Stimulated activated CD8-positive, alpha-beta memory T cell treated with anti-CD3 and anti-CD28 coated beads, Interleukin-12 subunit alpha, Interleukin-12 subunit beta, amount 100 ng/mL, for 4 hours (primary cell): Measurements from ENCODE around the gene CFAP46.
"Not testable (repeated sequence)": the region's sequence is repeated elsewhere in the genome, so short reads cannot be mapped to it uniquely, and the experiment has no call there.

Experiments
- DNase-seq: peaks from one replicate; pipeline ENCODE4 v3.0.0-alpha.2; 2020; ENCODE audit warnings: low read depth

CFAP46 gene

GRCh38 chr10:132806110-132806509 lies 136.3 kb downstream of the CFAP46 start:
- no peak for DNase-seq

- DNase-seq: no peak
Measured at GRCh38 chr10:132805599-132805998, 136.8 kb downstream of the CFAP46 start.

- no peak for DNase-seq
Measured at GRCh38 chr10:132804785-132805426, 137.5 kb downstream of the CFAP46 start.

GRCh38 chr10:132804287-132804686 lies 138.1 kb downstream of the CFAP46 start:
- DNase-seq: no peak

- no peak for DNase-seq
Measured at GRCh38 chr10:132803416-132804210, 138.8 kb downstream of the CFAP46 start.

GRCh38 chr10:132802694-132803320 lies 139.6 kb downstream of the CFAP46 start:
- no peak for DNase-seq

- DNase-seq: no peak
Measured at GRCh38 chr10:132802048-132802447, 140.3 kb downstream of the CFAP46 start.

- DNase-seq: no peak
Measured at GRCh38 chr10:132799865-132800264, 142.5 kb downstream of the CFAP46 start.

GRCh38 chr10:132798876-132799275 lies 143.5 kb downstream of the CFAP46 start:
- DNase-seq: no peak

- DNase-seq: no peak
Measured at GRCh38 chr10:132798403-132798802, 144.0 kb downstream of the CFAP46 start.

GRCh38 chr10:132797986-132798385 lies 144.4 kb downstream of the CFAP46 start:
- not testable (repeated sequence) for DNase-seq

GRCh38 chr10:132796846-132797245 lies 145.5 kb downstream of the CFAP46 start:
- no peak for DNase-seq

- DNase-seq: no peak
Measured at GRCh38 chr10:132793871-132794849, 148.2 kb downstream of the CFAP46 start.

GRCh38 chr10:132793213-132793612 lies 149.2 kb downstream of the CFAP46 start:
- no peak for DNase-seq

- no peak for DNase-seq
Measured at GRCh38 chr10:132792796-132793195, 149.6 kb downstream of the CFAP46 start.

GRCh38 chr10:132792099-132792498 lies 150.3 kb downstream of the CFAP46 start:
- not testable (repeated sequence) for DNase-seq

GRCh38 chr10:132790934-132791829 lies 151.2 kb downstream of the CFAP46 start:
- no peak for DNase-seq

GRCh38 chr10:132790470-132790869 lies 151.9 kb downstream of the CFAP46 start:
- no peak for DNase-seq

GRCh38 chr10:132789659-132790148 lies 152.7 kb downstream of the CFAP46 start:
- DNase-seq: no peak

GRCh38 chr10:132788831-132789219 lies 153.5 kb downstream of the CFAP46 start:
- DNase-seq: no peak
